ENCODE measurements around the gene DGUOK. TPM values are rescaled to one million over a fixed set of nuclear protein-coding genes. Genes with fewer than 3 reads are reported as not detected.

The DGUOK gene
- total RNA-seq, 4 donors from 2014 or later = 24.2 to 44.5 (median 39.7) TPM

GRCh38 chr2:73922681-73923080 lies 4.0 kb upstream of the DGUOK start:
- no peak for DNase-seq
- Histone ChIP-seq H3K9me3 (no peaks in the 10 kb centered on the region), H3K4me1 (peaks cover 0 to 4% (median 4%) of the 10 kb centered on the region in 4 donors), H3K27me3 (no peaks in the 10 kb centered on the region), H3K27ac (no peak overlapping the region), H3K36me3 (no peaks in the 10 kb centered on the region), H3K4me3 (no peak overlapping the region)
- TF ChIP-seq CTCF (IDR thresholded peaks at IDR 0.05) (no peak), POLR2A (IDR thresholded peaks at IDR 0.05) (no peak)

- Histone ChIP-seq H3K4me1 (peaks cover 7 to 25% (median 10%) of the 10 kb centered on the region in 4 donors), H3K36me3 (no peaks in the 10 kb centered on the region), H3K4me3 (no peak overlapping the region), H3K27me3 (no peaks in the 10 kb centered on the region), H3K9me3 (no peaks in the 10 kb centered on the region), H3K27ac (peak overlapping the region in 2 of 4 donors; percentile 93 to 96)
- DNase-seq = no peak
- TF ChIP-seq CTCF (IDR thresholded peaks at IDR 0.05) = no peak
- TF ChIP-seq POLR2A (IDR thresholded peaks at IDR 0.05) = no peak
Measured at GRCh38 chr2:73925033-73925704, 1.5 kb upstream of the DGUOK start.

GRCh38 chr2:73925853-73926492 lies 707 bp upstream of the DGUOK start:
- Histone ChIP-seq H3K27me3 (no peaks in the 10 kb centered on the region), H3K4me1 (peaks cover 7 to 25% (median 10%) of the 10 kb centered on the region in 4 donors), H3K27ac (peak overlapping the region; percentile 92 to 96 (median 94)), H3K9me3 (no peaks in the 10 kb centered on the region), H3K36me3 (no peaks in the 10 kb centered on the region), H3K4me3 (peak overlapping the region; percentile 69 to 79 (median 72))
- peak in 1 of 2 donors; percentile 65 for TF ChIP-seq POLR2A (IDR thresholded peaks at IDR 0.05)
- TF ChIP-seq CTCF (IDR thresholded peaks at IDR 0.05) = no peak
- DNase-seq = peak in 2 of 3 donors; percentile 68 to 79

- peak overlapping the region; percentile 69 to 79 (median 72) for H3K4me3 ChIP-seq
- H3K9me3 ChIP-seq = no peaks in the 10 kb centered on the region
- H3K27me3 ChIP-seq = no peaks in the 10 kb centered on the region
- H3K4me1 ChIP-seq = peaks cover 7 to 34% (median 10%) of the 10 kb centered on the region in 4 donors
- DNase-seq = no peak
- TF ChIP-seq POLR2A (IDR thresholded peaks at IDR 0.05) = no peak
- no peak for TF ChIP-seq CTCF (IDR thresholded peaks at IDR 0.05)
- H3K36me3 ChIP-seq = peaks cover 0 to 4% (median 0%) of the 10 kb centered on the region in 3 donors
- peak overlapping the region; percentile 92 to 96 (median 94) for H3K27ac ChIP-seq
Measured at GRCh38 chr2:73927344-73927743, 664 bp downstream of the DGUOK start.

GRCh38 chr2:73928963-73929347 lies 2.3 kb downstream of the DGUOK start:
- Histone ChIP-seq H3K4me1 (peaks cover 7 to 34% (median 10%) of the 10 kb centered on the region in 4 donors), H3K27me3 (no peaks in the 10 kb centered on the region), H3K4me3 (no peak overlapping the region), H3K9me3 (no peaks in the 10 kb centered on the region), H3K36me3 (peaks cover 0 to 13% (median 0%) of the 10 kb centered on the region in 3 donors), H3K27ac (peak overlapping the region in 1 of 4 donors; percentile 92)
- TF ChIP-seq POLR2A (IDR thresholded peaks at IDR 0.05) (no peak), CTCF (IDR thresholded peaks at IDR 0.05) (no peak)
- no peak for DNase-seq
